ENCODE data around the gene OTUD3.
"Not testable (repeated sequence)": the region's sequence is repeated elsewhere in the genome, so short reads cannot be mapped to it uniquely, and the experiment has no call there.

Gene OTUD3

DNA sequence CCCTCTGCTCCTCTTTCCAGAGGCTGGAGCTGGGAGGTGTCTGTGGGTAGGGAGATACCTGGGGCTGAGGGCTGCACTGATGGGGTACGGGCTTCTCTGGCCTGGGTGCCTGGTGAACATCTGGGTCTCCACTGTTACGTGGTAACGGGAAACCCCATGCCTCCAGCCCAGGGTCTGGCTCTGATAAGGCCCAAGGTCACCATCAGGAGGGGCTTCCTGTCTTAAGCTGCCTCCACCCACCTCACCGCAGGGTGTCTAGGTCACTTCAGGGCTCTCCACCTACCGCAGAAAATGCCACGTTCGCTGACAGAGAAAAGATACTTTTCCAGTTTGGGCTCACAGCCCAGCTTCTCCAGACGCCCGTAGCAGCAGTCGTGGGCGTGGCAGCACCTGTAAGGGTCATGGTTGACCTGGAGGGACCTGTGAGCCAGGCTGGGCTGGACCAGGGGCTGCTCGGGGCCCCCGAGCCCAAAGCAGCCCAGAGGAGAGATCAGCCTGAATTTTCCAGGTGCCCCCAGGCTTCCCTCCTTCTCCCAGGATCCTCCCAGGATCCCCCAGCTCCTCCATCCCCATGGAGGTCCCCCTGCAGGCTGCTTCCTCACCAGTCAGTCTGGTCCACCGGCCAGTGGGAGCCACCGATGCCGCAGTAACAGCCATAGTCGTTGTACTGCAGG lies 40.0 kb downstream of the OTUD3 start:
- FAIRE-seq = no peak

DNA sequence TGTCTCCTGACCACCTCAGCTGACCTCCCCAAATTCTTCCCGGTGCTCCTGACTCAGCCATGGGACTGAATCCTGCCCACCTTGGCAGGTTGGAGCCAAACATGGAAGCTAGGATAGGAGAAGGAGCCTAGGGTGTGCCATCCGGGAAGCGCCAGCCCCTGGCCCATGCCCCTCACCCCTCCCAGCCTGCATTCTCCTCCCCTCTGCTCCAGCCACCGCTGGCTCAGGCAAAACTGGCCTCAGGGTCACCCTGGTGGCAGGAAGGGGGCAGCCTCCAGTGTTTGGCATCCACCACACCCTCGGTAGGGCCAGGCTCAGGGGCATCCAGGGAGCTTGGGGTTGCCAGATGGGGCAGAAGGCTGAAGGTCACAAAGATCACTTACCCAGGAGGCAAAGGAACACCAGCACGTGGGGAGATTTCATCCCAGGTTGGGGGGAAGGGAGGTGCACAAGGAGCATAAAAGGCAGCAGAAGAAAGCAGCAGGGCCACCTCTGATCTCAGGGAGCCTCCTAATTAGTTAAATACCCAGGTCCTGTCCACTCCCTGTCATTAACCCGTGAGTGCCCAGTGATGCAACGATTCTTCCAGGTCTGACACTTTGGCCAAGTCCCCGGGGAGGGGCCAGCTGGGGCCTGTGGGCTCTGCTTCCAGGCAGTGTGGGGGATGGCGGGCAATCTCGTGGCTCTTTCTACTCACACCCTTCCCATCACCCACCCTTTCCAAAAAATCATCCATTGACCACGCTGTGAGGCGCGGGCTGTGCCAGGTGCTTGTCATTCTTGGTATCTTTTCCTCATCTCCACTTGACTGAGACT lies 41.1 kb downstream of the OTUD3 start, which contains the start of gene PLA2G2E:
PLA2G2E (minus strand) TSS at position 481 of the 816 bp plus-strand sequence; CDS start at position 423, 58 bp downstream.
- FAIRE-seq = no peak

DNA sequence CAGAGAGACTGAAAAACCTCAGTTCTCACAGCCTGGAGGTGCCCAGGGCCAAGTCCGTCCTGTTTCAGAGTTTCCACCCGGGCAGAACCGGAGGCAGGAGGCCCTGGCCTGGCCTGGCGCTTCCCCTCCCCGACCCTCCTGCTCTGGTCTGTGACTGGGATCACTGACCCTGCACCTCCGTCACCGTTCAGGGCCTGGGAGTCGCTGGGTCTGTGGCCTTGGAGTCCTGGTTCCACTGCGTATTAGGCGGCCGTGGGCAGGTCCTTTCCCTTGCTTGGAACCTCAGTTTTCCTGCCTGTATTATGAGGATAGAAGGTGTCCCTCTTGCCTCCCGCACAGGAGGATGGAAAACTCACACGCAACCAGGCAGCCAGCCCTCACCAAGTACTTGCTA lies 41.8 kb downstream of the OTUD3 start:
- FAIRE-seq = no peak

DNA sequence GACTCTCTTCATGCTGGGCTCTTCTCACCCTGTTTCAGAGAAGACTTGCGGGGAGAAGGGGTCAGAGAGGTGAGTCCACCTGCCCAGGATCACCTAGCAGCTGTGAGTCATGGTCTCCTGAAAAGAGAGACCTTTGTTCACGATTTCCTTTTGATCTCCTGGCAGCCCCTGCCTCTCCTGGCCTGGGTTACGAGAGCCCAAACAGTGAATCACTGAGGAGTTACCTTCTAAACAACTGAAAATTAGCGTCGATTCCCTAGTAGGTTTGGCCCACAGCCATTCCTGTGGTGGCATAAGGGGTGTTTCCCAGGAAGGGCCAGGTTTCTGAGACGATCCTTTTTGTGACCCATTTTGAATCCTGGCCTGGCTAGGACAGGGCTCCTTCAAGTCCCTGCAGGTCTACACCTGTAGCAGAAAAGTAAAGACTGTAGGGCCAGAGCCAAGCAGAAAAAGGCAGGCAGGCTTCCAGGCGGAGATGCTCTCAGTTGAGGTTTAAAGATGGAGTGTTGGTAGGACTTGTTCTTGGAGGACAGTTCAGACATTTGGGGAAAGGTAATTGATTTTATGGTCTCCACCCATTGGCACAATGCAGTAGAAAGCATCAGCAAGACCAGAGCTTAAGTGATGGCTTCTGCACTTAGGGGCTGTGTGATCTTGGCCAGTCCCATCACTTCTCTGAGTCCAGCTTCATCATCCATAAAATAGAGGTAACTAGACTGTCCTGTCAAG lies 43.3 kb downstream of the OTUD3 start:
- FAIRE-seq = no peak

DNA sequence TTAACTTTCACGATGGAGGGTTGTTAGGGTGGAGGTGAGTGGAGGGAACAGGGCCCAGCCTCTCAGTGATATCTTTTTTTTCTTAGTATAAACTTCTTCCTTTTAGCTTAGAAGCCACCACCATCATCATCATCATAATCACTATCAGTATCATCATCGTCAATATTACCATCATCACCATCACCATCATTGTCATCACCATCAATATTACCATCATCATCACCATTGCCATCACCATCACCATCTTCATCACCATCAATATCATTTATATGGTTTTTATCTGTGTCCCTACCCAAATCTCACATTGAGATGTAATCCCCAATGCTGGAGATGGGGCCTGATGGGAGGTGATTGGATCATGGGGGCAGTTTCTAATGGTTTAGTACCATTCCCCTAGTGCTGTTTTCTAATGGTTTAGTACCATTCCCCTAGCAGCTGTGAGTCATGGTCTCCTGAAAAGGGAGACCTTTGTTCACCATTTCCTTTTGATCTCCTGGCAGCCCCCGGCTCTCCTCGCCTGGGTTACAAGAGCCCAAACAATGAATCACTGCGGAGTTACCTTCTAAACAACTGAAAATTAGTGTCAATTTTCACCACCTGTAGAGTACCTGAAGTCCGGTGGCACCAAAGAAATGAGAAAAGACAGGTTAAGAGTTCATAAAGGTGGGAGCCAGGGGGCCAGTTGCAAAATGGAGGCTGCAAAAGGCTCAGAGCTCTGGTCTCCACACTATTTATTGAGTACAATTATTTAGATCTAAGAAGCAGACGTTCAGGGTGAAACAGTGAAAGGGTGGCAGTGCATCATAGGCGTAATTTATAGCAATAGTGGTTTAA lies 44.3 kb downstream of the OTUD3 start:
- no peak for FAIRE-seq

DNA sequence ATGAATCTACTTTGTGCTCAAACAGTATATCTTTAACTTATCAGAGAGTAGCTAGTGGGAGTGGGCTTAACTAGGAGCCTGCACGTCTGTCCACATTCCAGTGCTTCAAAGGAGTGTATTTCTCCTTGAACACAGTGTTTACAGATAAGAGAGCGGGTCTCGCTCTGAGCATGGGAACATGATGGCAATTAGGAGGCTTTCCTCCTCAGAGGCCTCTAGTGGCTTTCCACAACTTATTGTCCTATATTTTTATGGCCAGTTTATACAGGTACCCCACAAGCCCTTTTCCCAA lies 44.9 kb downstream of the OTUD3 start:
- not testable (repeated sequence) for FAIRE-seq

DNA sequence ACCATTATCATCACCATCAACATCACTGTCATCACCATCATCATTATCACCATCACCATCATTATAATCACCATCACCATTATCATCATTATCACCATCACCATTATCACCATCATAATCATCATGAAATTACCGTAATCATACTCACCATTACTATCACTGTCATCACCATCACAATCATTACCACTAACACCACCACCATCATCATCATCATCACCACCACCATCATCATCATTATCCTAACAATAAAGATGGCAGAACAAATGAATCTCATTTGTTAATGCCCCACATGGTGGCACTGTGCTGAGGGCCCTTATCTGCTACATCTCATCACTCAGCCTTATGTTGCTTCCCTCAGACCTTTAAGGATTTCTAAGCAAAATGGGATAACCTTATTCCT lies 50.7 kb downstream of the OTUD3 start:
- no peak for FAIRE-seq

DNA sequence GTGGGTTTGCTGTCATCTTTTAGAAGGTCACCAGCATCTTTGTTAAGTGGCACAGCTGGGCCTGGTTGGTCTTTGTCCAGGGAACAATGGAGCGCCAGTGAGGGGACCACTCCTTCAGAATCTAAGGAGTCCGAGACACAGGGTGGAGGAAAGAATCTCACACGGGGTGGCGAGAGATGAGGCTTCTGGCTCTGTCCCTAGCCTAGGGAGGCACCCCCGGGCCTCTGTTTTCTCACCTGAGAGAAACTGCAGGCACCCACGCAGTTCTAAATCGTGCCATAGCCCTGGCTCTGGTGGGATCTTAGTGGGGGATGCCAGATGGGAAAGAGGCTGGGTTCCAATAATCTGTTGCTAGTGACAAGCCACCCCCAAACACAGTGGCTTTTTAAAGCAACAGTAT lies 52.1 kb downstream of the OTUD3 start:
- FAIRE-seq = no peak

DNA sequence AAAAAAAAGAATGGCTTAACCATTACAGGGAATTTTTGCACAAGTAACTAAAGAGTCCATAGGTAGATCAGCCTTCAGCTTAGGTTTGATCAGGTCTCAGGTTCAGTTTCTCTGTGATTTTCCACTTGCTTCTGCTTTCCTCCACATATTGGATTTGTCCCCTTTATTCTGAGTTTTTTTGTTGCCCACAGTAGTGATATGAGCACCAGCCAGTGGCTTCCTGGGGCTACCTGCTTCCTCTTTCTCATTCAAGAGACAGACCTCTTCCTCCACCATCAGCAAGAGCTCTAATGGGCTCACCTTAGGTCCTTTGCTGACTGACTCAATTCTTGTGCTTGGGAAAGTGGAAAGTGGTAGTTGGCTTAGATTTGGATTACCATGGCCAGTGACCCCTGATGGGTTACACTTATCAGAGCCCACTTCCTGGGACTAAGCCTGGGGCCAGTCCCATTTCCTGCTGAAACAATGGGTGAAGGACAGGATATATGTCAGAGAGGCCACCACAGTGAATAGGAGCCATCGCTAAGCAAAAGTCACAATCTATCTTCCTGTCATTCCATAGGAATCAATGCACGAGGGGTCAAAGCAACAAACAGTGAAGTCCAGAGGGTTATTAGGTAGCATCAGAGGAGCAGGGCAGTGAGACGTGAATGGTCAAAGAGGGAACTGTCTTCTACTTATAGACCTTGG lies 54.0 kb downstream of the OTUD3 start:
- no peak for FAIRE-seq

DNA sequence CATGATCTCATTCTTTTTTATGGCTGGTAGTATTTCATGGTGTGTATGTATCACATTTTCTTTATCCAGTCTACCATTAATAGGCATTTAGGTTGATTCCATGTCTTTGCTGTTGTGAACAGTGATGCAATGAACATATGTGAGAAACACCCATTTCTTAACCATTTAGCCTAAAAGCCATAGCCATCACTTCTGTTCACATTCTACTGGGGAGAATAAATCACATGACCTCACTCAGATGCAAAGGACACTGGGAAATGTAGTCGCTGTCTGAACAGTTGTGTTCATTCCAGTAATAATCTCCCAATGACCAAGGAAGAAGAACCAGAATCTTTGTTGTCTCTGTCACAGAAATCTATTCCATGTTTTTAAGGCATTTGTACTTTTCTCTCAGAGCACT lies 56.3 kb downstream of the OTUD3 start:
- FAIRE-seq = no peak

DNA sequence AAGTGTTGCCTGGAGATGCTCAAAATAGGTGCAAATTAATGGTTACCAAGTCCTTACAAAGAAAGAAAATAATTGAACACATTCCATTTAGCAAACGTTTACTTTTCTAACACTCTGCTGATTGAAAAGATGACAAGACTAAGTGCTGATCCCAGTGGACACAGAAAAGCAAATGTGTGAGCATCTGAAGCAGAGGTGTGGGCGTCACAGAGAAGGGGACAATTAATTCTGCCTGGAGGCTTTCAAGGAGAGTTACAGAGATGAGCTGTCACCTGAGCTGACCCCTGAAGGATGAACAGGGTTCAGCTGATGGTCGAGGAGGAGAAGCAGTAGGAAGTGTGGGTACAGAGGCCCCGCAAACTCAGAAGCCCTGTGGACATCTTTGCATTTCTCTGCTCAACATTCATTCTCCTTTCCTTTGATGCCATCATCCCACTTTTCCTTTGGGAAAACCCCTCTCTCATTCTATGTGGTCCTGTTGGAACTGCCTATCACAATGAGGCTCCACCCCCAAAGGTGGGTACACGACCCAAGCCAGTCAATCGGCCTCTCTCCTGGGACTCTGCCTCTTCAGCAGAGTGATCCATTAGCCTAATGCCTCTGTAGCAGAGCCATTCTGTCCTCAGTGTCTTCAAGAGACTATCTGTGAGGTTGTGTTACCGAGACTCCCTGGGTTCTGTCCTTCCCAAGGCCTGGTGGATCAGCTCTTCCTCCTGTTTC lies 58.5 kb downstream of the OTUD3 start:
- no peak for FAIRE-seq

DNA sequence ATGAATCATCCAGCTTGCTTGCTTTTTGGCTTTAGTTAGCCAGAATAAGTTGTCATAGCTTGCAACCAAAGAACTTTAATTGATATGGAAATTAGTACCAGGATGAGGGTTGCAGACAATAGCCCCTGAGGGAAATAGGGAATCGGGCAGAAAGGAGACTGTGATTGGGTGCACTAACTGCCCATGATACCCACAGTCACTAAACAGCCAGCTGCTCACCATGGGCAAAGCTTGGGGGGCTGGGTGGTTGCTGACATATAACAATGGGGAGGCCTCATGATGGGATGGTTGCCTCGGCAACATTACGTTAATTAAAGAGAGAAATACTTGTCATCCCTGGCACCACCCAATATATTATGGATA lies 59.0 kb downstream of the OTUD3 start:
- no peak for FAIRE-seq

DNA sequence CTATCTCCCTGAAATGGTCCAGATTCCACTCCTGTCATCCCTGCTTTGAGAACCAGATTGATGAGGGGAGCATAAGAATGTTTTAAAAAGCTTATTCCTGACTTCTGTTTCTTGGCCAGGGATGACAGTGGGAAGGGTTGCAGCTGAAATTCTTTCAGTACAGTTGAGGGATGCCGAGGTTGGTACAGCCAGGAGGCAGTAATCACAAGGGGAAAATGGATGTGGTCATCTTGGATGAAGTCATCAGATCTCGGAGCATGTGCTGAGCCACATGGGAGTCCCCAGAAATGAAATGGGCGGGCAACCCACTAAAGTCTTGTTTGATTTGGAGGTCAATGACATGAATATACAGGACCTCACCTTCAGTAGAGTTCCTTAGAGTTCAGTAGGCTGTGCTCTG lies 59.9 kb downstream of the OTUD3 start:
- no peak for FAIRE-seq

DNA sequence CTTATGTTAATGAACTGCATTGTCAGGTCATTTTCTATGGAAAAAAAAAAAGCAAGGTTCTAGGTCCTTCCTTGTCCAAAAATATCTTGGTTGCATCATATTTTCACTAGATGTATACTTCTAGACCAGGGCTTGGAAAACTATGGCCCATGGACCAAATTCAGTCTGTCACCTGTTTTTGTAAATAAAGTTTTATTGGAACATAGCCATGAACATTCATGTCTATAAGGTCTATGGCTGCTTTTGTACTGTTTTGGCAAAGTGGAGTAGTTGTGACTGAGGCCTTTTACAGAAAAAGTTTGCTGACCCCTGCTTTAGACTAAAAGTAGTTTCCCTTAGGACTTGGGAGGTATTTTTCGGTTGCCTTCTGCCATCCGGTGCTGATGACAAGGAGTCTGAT lies 60.5 kb downstream of the OTUD3 start:
- no peak for FAIRE-seq

DNA sequence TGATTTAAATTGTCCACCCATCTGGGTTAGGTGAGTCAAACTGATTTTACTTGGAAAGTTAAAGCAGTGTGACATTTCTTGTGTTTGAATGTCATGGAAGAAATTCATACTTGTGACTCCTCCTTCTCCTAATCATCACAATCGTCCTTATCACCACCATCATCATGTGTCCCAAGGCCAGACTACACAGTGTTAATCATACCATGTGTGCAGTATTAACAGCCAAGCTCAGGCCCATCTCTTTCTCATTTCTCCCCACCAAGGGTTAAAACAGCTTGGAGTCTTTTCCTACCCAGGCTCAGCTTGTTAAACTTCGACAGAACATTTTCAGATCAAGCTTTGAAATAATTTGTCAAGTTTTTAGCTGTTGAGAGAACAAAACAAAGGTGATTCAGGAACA lies 63.7 kb downstream of the OTUD3 start:
- FAIRE-seq = no peak

DNA sequence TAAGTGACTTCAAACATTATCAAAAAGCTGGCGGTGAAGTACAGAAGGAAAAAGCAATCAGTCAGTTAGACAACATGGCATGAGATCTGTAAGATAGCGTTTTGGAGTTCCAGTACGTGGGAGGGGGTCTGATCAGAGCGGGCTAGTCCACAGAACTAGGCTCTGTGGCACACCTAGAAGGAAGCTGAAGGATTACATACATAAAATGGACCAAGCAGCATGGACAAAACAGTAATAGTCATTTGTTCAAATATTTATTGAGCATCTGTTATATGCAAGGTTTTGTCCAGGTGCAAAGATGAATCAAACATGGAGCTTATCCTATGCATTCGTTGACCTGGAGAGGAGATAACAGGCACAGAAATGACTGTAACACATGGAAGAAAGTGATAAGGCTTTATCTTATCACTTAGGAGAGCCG lies 64.1 kb downstream of the OTUD3 start:
- FAIRE-seq = no peak

DNA sequence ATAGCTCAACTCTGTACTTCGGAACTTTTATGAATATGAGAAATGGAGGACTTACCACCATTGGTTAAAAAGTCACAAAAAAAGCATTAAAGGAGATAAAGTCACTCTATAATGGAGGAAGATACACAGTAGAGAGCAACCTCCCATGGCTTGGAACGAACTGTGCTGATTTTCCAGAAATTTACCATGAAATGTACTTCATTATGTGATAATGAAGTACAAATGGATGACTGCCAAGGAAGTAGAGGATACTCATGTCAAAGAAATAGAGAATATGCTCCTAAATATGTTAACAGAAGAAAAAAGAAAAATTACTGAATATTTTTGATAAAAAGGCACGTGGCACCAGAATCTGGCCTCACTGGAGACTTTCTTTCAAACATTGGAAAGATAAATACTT lies 64.8 kb downstream of the OTUD3 start:
- no peak for FAIRE-seq

DNA sequence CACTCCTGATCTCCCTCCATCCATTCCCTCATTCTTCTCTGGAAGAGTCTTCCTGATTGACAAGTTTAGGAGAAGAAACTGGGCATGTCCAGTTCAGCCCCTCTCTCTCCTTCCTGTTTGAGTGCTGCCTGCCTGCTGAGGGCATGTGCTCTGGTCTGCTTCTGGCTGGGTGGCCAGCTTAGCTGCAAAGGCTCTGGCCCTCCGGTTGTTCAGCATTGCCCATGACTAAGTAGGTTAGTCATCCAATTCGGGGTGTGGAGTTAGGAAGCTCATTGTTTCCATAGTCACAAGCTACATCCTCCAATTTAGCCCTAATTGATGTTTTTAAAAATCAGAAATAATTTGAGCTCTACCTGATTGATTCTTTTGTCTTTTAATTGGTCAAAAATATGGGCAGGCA lies 66.8 kb downstream of the OTUD3 start:
- no peak for FAIRE-seq

DNA sequence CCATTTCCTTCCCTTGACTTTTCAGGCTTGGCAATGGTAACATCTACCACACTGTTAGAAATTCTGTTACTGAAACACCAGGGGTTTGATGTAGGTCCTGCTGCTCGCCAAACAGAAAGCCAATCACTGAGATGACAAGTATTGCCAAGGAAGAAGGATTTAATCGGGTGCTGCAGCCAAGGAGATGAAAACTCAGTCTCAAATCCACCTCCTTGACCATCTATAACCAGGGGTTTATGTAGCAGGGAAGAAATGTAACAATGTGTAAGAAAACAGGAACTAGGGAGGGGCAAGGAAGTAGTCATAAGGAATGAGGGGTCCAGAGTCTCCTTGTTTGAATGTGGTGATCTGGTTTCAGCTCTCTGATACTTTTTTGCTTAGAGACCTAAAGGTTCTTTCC lies 71.9 kb downstream of the OTUD3 start:
- no peak for FAIRE-seq

DNA sequence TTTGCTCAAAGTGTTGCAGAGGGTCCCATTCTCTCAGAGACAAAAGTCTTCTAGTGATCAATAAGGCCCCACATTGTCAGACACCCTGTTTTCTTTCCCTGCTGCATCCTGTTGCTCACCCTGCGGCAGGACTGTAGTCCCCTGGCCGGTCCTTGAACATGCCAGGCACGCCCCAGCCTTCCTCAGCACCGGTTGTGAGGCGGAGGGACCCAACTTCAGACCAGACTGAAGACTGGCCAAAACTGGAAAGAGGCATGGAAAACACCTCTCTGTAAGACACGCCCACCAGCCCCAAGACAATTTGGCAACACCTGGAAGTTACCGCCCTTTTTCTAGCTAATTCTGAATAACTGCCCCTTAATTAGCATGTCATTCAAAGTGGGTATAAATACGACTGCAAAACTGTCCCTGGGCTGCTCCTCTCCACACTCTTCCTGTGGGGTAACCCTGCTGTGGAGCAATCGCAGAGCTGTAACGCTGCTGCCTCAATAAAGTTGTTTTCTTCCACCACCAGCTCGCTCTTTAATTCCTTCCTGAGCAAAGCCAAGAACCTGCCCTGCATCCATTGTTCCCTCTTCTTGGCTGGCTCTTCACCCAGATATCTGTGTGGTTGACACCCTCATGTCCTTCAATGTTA lies 73.5 kb downstream of the OTUD3 start:
- no peak for FAIRE-seq

DNA sequence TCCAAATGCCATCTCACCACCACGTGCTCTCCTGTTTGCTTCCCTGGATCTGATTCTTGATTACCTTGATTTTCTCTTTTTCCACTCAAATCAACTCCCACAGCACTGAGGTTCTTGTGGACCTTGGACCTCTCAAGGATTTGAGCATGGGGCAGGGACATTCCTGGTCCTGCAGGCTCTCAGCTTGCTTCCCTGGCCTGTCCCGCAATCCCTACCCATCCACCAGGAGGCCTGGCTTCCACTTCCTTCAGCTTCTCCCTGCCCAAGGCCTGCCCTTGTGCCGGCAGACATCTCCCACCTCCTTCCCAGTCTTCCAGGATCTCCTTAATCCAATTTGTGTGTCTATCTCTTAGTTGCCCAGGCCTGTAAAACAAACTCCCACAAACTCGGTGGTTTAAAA lies 75.6 kb downstream of the OTUD3 start:
- FAIRE-seq = no peak
